WI38 (cell line): ENCODE results near the gene ZNF460.

ENCODE experiments used
- H3K4me3 ChIP-seq: 2 replicates; pipeline ENCODE4 v1.5.1; 2011; ENCODE audit warnings: low read depth, mild to moderate bottlenecking, control low read depth, low read length
- CTCF ChIP-seq: IDR thresholded peaks from 2 replicates; pipeline ENCODE4 v1.5.1; 2012; ENCODE audit warnings: low read depth, mild to moderate bottlenecking, control low read depth, low read length

Gene ZNF460

DNA sequence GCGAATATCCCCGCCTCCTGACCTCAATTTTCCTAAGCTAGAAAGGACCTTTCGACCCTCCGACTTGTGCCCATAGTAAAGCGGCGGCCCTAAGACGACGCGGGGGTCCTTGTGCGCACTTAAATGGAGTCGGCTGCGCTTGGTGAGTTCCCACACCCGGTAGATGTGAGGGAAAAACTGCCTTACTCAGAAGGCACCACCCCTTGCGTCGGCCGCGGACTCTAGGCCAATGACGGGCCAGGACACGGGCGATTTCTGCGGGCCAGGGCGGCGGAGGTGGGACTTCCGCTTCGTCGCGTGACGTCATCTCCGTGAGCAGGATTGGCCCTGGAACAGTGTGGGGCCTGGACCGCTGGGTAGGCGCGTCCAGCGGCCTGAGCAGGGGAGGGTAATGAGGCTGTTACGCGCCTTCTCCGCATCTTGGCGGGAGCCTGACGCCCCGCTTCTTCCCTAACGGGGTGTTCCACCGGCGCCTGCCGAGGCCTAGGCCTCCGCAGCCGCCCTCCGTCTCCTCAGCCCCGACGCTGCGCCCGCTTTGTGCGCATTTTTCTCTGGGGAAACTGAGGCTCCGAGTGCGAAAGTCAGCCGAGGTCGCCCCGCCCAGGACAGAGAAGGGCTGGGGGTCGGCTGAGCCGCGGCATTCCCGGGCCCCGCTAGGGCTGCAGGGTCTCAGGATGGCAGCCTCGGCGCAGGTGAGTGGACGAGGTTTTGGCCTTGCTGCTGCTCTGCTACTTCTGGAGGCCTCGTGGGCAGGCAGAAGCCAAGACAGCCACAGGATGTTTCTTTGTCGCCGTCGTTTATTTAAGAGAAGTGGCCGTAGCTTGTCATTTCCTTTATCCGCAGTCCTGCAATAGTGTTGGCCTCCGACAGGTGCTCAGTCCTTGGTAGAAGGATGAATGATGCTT, 40.1 kb downstream of the ZNF460 start, which contains the start of gene ZNF543:
TSS of gene ZNF543 (plus strand) at position 293 of the 905 bp plus-strand sequence. CDS start at position 675, 382 bp downstream.
- H3K4me3 ChIP-seq: peak within 1 kb of the TSS; percentile 92
- TF ChIP-seq CTCF: no peak

DNA sequence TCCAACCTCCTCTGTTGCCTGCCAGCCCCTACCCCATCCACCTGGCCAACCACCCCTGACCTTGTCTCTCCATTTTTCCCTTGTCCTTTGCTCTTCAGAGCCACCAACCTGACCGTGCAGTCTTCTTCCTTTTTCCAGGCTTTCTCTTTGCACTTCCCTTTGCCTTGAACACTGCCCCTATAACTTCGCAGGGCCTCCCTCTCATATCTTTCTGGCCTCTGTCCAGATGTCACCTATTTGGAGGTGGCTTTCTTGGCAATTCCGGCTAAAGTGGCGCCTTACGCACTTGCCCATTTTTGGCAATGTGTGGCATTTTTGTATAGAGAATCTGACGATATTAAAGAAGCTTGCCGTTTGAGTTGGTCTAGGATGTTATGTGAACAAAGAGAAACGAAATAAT, 40.8 kb downstream of the ZNF460 start:
- no peak for TF ChIP-seq CTCF
- peak overlapping the region; percentile 92 for H3K4me3 ChIP-seq

- no peak for TF ChIP-seq CTCF
- peak overlapping the region; percentile 92 for H3K4me3 ChIP-seq
These were observed 41.5 kb downstream of the ZNF460 start for GRCh38 chr19:57321751-57322150.

GRCh38 chr19:57324992-57325391, 44.7 kb downstream of the ZNF460 start:
- H3K4me3 ChIP-seq: no peak overlapping the region
- no peak for TF ChIP-seq CTCF

DNA sequence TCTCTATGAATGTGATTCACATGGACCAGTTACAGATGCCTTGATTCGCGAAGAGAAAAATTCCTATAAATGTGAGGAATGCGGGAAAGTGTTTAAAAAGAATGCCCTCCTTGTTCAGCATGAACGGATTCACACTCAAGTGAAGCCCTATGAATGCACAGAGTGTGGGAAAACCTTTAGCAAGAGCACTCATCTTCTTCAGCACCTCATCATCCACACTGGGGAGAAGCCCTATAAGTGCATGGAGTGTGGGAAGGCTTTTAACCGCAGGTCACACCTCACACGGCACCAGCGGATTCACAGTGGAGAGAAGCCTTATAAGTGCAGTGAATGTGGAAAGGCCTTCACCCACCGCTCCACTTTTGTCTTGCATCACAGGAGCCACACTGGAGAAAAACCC, 47.7 kb downstream of the ZNF460 start:
- no peak for TF ChIP-seq CTCF
- no peak overlapping the region for H3K4me3 ChIP-seq

GRCh38 chr19:57334191-57334590, 53.9 kb downstream of the ZNF460 start:
- TF ChIP-seq CTCF: no peak
- no peak overlapping the region for H3K4me3 ChIP-seq

DNA sequence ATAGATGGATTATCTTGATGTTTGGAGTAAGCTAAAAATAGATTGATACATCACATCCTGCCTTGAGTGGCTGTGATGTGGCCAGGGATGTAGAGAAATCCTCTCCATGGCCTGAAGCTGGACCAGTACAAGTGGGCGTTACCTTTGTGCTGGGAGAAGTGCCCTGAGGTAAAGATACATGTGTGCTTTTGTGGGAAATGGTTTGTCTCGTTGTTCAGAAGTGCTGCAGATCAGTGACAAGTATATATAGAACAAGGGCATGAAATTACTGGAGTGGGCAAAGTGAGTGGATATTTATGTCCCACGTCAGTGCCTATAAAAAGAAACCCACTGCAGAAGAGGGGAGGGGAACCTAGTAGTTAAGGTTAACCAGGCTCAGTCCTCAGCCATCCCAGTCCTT, 58.6 kb downstream of the ZNF460 start:
- H3K4me3 ChIP-seq: no peak overlapping the region
- no peak for TF ChIP-seq CTCF
